Smooth muscle cell (in vitro differentiated cells): ENCODE data around the gene TNRC6A. TPM values are rescaled to one million over a fixed set of nuclear protein-coding genes. Genes with fewer than 3 reads are reported as not detected.
A peak's percentile ranks its signal among the peaks of the same experiment; 100 is the strongest.

ENCODE experiments used
- DNase-seq: peaks from one replicate; lab custom pipeline; 2025; ENCODE audit not compliant: unreplicated experiment; lab: John Stamatoyannopoulos, UW
- H2AFZ ChIP-seq: fragments of 200-600 bp; sonication (generic); 2 replicates; pipeline ENCODE4 v1.6.0; 2016; ENCODE audit warnings: antibody characterized with exemption, low read depth, mild to moderate bottlenecking
- H3F3A ChIP-seq: fragments of 200-600 bp; sonication (generic); 2 replicates; pipeline ENCODE4 v1.6.0; 2017; ENCODE audit warnings: antibody characterized with exemption, low read depth
- H3K27ac ChIP-seq: fragments of 200-600 bp; sonication (generic); 2 replicates; pipeline ENCODE4 v1.5.1; 2016; ENCODE audit warnings: low read depth, mild to moderate bottlenecking
- H3K27me3 ChIP-seq: fragments of 200-600 bp; sonication (generic); 2 replicates; pipeline ENCODE4 v1.6.1; 2016; ENCODE audit warnings: low read depth, mild to moderate bottlenecking
- H3K36me3 ChIP-seq: fragments of 200-600 bp; sonication (generic); 2 replicates; pipeline ENCODE4 v1.5.1; 2016; ENCODE audit warnings: low read depth
- H3K4me1 ChIP-seq: fragments of 200-600 bp; sonication (generic); 2 replicates; pipeline ENCODE4 v1.5.1; 2016; ENCODE audit warnings: low read depth
- H3K4me2 ChIP-seq: fragments of 200-600 bp; sonication (generic); 2 replicates; pipeline ENCODE4 v1.6.0; 2016; ENCODE audit warnings: mild to moderate bottlenecking
- H3K4me3 ChIP-seq: fragments of 200-600 bp; sonication (generic); 2 replicates; pipeline ENCODE4 v1.5.1; 2016; ENCODE audit warnings: mild to moderate bottlenecking
- H3K79me2 ChIP-seq: fragments of 200-600 bp; sonication (generic); 2 replicates; pipeline ENCODE4 v1.6.0; 2016; ENCODE audit warnings: low read depth, mild to moderate bottlenecking
- H3K9ac ChIP-seq: fragments of 200-600 bp; sonication (generic); 2 replicates; pipeline ENCODE4 v1.6.0; 2016; ENCODE audit warnings: low read depth
- H3K9me3 ChIP-seq: fragments of 200-600 bp; sonication (generic); replicated peaks from 2 replicates; pipeline ENCODE4 v1.5.1; 2016; ENCODE audit warnings: low read depth
- H4K20me1 ChIP-seq: fragments of 200-600 bp; sonication (generic); 2 replicates; pipeline ENCODE4 v1.6.0; 2016; ENCODE audit warnings: low read depth
- WGBS: methylation state at CpG from one replicate; pipeline ENCODE4 v1.1.7; 2016; ENCODE audit warnings: low lambda C conversion rate; 5-methylcytosine and 5-hydroxymethylcytosine counted together
- polyA plus RNA-seq: library from polyadenylated mRNA; unstranded; fragments of >200 nt; fragmentation: Nextera tagmentation; extraction: Ambion mirVana; gene quantifications from 2 replicates; pipeline ENCODE4 v1.2.1, GENCODE V29; 2016
- total RNA-seq: library from RNA; depleted of rRNA; stranded (reverse); fragments of >200 nt; gene quantifications from 2 replicates; pipeline ENCODE4 v1.2.3, GENCODE V29; 2014
- TF ChIP-seq, protein P1 (sequence below): fragments of 200-600 bp; sonication (generic); IDR thresholded peaks from 2 replicates; pipeline ENCODE4 v1.5.1; 2017; ENCODE audit warnings: borderline replicate concordance, mild to moderate bottlenecking, antibody characterized with exemption; ENCODE audit not compliant: insufficient read depth, poor library complexity, severe bottlenecking

TNRC6A gene
- total and polyA plus RNA-seq, 2 experiments from 2014 or later, result 14.6 to 30.3 TPM

DNA sequence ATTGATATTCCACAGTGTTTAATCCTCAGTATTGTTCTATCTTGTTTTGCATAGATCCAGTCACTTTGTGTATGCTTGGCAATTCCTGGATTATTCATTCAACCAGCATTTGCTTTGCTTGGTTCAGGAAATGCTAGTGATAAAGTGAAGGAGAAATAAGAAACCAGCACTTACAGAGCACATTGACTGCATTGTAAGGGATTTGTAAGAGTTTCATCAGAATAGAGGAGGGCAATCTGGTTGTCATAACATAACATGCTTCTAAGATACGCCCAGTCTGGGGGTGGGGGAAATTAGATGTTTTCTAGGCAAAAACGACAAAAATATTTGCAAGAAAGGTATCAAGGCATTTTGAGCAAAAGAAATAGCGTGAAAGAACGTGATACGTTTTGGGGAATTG is 40.4 kb downstream of the TNRC6A start:
- Histone ChIP-seq H3F3A (peaks cover 7% of the 10 kb centered on the region), H3K9me3 (no peaks in the 10 kb centered on the region)
- 77% methylated on average over 5 of the region's 5 CpGs for WGBS

DNA sequence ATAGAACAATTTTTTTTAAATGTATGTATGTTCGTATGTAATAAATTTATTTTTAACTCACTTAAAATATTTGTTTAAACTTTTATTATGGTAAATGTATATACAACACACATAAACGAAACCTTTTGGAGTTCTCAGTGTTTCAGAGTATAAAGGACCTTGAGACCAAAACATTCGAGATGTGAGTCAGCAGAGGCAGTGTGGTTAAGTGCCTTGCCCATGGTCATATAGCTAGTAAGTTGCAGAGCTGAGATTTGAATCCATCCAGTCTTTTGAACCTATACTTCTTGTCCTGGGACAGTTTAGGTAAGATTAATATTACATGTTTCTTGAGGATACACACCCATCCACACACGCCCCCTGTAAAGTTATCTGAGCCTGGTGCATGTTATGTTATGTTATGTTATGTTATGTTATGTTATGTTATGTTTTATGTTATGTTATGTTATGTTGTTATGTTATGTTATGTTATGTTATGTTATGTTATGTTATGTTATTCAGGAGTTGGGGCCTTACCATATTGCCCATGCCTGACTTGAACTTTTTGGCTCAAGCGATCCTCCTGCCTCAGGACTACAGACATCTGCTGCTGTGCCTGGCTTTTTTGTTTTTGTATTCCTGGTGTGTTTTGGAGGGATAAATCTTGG is 41.8 kb downstream of the TNRC6A start:
- H3K36me3 ChIP-seq, result no peaks in the 10 kb centered on the region
- H3K9me3 ChIP-seq, result no peaks in the 10 kb centered on the region
- peaks cover 12% of the 10 kb centered on the region for H3K4me1 ChIP-seq
- TF ChIP-seq, protein P1, sequence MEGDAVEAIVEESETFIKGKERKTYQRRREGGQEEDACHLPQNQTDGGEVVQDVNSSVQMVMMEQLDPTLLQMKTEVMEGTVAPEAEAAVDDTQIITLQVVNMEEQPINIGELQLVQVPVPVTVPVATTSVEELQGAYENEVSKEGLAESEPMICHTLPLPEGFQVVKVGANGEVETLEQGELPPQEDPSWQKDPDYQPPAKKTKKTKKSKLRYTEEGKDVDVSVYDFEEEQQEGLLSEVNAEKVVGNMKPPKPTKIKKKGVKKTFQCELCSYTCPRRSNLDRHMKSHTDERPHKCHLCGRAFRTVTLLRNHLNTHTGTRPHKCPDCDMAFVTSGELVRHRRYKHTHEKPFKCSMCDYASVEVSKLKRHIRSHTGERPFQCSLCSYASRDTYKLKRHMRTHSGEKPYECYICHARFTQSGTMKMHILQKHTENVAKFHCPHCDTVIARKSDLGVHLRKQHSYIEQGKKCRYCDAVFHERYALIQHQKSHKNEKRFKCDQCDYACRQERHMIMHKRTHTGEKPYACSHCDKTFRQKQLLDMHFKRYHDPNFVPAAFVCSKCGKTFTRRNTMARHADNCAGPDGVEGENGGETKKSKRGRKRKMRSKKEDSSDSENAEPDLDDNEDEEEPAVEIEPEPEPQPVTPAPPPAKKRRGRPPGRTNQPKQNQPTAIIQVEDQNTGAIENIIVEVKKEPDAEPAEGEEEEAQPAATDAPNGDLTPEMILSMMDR, result no peak
- H3K4me3 ChIP-seq, result no peak overlapping the region
- H3K27ac ChIP-seq, result peak overlapping the region; percentile 78
- peaks cover 82% of the 10 kb centered on the region for H4K20me1 ChIP-seq
- WGBS, result 83% methylated on average over 5 of the region's 5 CpGs
- no peak for DNase-seq
- H3K4me2 ChIP-seq, result no peak overlapping the region
- no peaks in the 10 kb centered on the region for H3K27me3 ChIP-seq
- H3K9ac ChIP-seq, result no peak overlapping the region
- H3F3A ChIP-seq, result peaks cover 7% of the 10 kb centered on the region
- H3K79me2 ChIP-seq, result peaks cover 72% of the 10 kb centered on the region
- no peak overlapping the region for H2AFZ ChIP-seq

More for the DNA sequence above, 40.4 kb downstream of the TNRC6A start:
- no peaks in the 10 kb centered on the region for H3K27me3 ChIP-seq
- no peak overlapping the region for H3K4me3 ChIP-seq
- peaks cover 12% of the 10 kb centered on the region for H3K4me1 ChIP-seq
- H3K36me3 ChIP-seq, result no peaks in the 10 kb centered on the region
- TF ChIP-seq, protein P1, result no peak
- no peak overlapping the region for H2AFZ ChIP-seq
- peak overlapping the region; percentile 38 for H3K4me2 ChIP-seq
- H4K20me1 ChIP-seq, result peaks cover 80% of the 10 kb centered on the region
- peaks cover 71% of the 10 kb centered on the region for H3K79me2 ChIP-seq
- peak overlapping the region; percentile 10 for H3K9ac ChIP-seq
- no peak for DNase-seq
- H3K27ac ChIP-seq, result peak overlapping the region; percentile 78

DNA sequence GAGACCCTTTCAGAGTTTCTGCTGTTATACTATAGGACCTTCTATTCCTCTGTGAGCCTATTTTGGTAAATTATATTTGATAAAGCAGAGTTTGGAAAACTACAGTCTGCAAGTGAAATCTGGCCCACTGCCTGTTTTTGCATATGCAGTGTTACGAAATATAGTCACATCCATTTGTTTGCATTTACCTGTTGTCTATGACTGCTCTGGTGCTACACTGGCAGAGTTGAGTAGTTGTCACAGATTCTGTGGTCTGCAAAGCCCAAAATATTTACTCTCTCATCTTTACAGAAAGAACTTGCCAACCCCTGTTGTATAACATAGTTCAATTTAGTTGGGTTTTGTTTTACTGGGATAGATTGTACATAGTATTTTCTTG is 42.3 kb downstream of the TNRC6A start:
- Histone ChIP-seq H3K4me1 (peaks cover 12% of the 10 kb centered on the region), H3K4me3 (no peak overlapping the region), H3K79me2 (peaks cover 73% of the 10 kb centered on the region), H3K9me3 (no peaks in the 10 kb centered on the region), H3K27ac (no peak overlapping the region), H3K9ac (no peak overlapping the region), H3K36me3 (no peaks in the 10 kb centered on the region), H3K4me2 (no peak overlapping the region), H2AFZ (no peak overlapping the region), H3K27me3 (no peaks in the 10 kb centered on the region), H3F3A (peaks cover 7% of the 10 kb centered on the region), H4K20me1 (peaks cover 84% of the 10 kb centered on the region)
- 95% methylated on average over 1 of the region's 1 CpG for WGBS
- TF ChIP-seq, protein P1, result no peak
- DNase-seq, result no peak

DNA sequence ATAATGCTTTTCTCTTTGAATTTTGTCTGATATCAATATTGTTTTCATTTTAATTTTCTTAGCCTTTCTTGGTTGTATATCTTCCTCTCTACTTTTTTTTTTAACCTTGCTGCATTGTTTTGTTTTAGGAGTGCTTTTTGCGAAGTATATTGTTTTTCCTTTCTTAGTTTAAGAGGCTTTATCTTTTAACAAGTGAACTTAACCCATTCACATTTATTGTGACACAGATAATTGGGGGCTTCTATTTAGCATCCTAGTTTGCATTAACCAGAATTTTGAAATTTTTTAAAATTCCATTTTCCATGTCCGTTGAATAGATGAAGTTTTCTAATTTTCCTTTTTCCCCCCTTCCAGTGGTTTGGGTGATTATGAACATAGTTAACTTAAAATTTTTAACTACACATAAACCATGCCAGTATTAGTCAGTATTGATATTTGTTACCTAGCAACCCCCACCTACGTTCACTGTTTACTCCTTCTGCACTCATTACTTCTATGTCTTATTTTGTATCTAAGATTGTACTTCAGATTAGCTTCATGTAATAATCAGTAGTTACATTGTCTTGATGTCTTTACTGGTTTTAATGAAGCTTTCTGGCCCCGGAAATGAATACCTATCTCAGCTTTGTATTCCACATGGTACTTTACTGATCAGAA is 44.4 kb downstream of the TNRC6A start:
- H3K27me3 ChIP-seq, result no peaks in the 10 kb centered on the region
- H3K4me2 ChIP-seq, result no peak overlapping the region
- no peak overlapping the region for H3K9ac ChIP-seq
- H3K9me3 ChIP-seq, result no peaks in the 10 kb centered on the region
- peaks cover 56% of the 10 kb centered on the region for H3K79me2 ChIP-seq
- 97% methylated on average over 4 of the region's 4 CpGs for WGBS
- H3K4me1 ChIP-seq, result peaks cover 8% of the 10 kb centered on the region
- H3K4me3 ChIP-seq, result no peak overlapping the region
- H3K27ac ChIP-seq, result no peak overlapping the region
- H3K36me3 ChIP-seq, result peaks cover 9% of the 10 kb centered on the region
- H4K20me1 ChIP-seq, result peaks cover 91% of the 10 kb centered on the region
- no peak for DNase-seq
- TF ChIP-seq, protein P1, result no peak
- H3F3A ChIP-seq, result peaks cover 7% of the 10 kb centered on the region
- no peak overlapping the region for H2AFZ ChIP-seq
